HG03521 (cell line): ENCODE data around the gene SHISA7.

Source experiments
- ATAC-seq: cut with Tn5 transposase; IDR thresholded peaks from one replicate; pipeline ENCODE4 v1.9.1; 2021; ENCODE audit warnings: mild to moderate bottlenecking, moderate library complexity; ENCODE audit not compliant: unreplicated experiment

SHISA7 gene

GRCh38 chr19:55464039-55464661 lies 21.1 kb upstream of the SHISA7 start:
- ATAC-seq: no peak

DNA sequence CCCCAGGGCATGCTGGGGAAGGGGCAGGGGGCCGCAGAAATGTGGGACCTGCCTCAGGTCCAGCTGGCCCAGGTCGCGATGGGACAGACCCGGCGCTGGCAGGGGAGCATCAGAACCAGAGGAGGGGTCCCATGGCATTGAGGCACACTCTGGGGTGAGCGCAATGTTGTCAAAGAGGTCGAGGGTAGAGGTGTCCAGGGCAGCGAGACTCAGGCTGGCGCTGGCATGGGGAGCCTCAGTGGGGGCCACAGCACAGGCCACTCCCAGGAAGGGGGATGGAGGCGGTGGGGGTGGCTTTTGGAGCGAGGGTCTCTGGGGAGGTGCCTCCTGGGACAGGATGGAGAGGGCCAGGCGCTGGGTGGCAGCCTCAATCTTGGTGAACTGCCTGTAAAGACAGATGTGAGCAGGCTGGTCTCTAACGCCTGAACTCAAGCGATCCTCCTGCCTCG lies 20.5 kb upstream of the SHISA7 start:
- no peak for ATAC-seq

GRCh38 chr19:55462722-55463121 lies 19.6 kb upstream of the SHISA7 start:
- ATAC-seq: no peak

GRCh38 chr19:55461974-55462626 lies 19.0 kb upstream of the SHISA7 start:
- ATAC-seq: no peak

GRCh38 chr19:55461259-55461973 lies 18.3 kb upstream of the SHISA7 start, which contains the start of gene ISOC2:
ISOC2 (minus strand) TSS chr19:55461642; CDS start chr19:55456486, 5,156 bp downstream.
- peak; percentile 90 for ATAC-seq

- no peak for ATAC-seq
Measured at GRCh38 chr19:55460670-55461258, 17.7 kb upstream of the SHISA7 start.

DNA sequence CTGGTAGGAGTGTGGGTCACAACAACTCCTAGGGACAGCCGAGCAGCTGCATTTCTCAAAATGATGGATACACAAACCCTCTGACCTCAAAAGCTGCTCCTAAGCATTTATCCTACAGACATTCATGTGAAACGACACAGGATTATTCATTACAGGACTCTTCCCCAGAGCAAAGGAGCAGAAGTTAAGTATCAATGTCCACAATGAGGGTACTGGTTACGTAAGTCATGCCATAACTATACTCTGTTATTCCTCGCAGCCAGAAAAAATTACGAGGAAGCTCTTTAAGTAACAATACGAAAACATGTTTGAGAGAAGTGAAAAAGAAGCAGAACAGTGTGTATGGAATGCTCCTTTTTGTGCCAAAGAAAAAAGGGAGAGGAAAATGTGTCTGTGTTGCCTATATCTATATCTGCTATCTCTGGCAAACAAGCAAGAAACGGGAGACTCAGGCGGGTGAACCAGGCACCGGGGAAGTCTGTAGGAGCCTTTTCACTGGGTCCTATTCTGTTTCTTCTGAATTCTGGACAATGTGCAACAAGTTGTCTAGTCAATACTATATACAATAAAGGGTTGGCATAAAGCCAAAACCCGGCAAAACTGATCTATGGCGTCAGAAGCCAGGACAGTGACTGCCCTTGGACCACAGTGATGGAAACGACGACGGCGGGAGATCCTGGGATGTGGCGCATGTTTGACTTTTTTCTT lies 17.0 kb upstream of the SHISA7 start:
- ATAC-seq: no peak

DNA sequence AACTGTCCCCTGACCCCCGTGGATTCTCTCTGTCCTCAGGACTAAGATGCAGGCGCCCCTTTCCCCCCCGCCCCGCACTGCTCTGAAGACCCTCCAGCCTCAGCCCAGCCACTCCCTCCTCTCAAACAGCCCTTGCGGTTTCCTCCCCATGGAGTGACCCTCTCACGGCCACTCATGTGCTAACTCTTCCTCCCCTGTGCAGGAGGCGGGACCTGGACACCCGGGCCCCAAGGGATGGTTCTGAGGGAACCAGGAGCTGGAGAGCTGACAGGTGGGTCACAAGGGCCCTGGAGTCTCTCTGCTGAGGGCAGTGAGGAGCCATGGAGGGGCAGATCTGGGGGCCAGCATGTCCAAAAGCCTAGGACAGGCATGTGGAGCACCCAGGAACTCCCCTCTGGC lies 16.4 kb upstream of the SHISA7 start:
- ATAC-seq: no peak

DNA sequence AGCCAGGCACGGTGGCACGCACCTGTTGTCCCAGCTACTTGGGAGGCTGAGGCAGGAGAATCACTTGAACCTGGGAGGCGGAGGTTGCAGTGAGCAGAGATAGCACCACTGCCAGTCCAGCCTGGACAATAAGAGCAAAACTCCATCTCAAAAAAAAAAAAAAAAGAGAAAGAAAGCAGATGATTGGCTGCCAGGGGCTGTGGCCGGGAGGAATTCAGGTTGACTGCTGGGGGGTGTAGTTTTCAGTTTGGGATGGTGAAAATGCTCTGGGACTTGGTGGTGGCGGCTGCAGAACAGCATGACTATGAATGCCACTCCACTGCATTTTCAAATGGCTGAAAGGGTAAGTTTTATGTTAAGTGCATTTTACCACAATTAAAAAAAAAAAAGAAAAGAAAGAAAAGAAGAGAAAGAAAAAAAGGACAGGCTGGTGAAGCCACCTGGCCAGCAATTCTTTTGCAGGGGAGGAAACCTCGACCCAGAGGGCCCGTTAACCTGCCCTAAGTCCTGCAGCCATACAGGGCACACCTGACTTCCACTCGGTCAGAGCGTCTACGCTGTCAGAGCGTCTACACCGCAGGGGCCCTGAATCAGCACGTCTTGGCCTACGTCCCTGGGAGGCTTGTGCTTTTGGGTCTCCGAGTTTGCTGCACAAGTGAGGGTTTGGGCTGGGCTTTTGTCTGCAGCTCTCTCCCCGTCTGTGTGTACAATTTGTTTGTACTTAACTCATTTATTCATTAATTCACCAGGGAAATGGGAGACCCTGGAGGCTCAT lies 14.8 kb upstream of the SHISA7 start:
- no peak for ATAC-seq

- no peak for ATAC-seq
Measured at GRCh38 chr19:55456347-55456746, 13.2 kb upstream of the SHISA7 start.

DNA sequence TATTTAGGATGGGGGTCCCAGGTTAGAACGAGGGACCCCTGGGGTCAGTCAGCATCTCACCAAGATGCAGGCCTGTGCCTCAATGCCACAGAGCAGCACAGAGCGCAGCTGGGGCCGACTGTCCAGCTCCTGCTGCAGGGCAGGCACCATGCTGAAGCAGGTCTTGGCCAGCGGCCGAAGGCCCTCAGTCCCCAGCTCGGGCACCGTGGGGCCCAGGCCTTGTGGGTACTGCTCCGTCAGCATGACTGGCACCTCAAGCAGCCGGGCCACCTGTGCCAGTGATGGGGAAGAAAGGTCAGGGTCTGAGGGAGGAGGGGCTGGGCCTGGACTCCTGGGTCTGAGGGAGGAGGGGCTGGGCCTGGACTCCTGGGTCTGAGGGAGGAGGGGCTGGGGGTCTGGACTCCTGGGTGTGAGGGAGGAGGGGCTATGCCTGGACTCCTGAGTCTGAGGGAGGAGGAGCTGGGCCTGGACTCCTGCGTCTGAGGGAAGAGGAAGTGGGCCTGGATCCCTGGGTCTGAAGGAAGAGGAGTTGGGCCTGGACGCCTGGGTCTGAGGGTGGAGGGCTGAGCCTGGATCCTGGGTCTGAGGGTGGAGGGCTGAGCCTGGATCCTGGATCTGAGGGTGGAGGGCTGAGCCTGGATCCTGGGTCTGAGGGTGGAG lies 12.6 kb upstream of the SHISA7 start:
- ATAC-seq: no peak

DNA sequence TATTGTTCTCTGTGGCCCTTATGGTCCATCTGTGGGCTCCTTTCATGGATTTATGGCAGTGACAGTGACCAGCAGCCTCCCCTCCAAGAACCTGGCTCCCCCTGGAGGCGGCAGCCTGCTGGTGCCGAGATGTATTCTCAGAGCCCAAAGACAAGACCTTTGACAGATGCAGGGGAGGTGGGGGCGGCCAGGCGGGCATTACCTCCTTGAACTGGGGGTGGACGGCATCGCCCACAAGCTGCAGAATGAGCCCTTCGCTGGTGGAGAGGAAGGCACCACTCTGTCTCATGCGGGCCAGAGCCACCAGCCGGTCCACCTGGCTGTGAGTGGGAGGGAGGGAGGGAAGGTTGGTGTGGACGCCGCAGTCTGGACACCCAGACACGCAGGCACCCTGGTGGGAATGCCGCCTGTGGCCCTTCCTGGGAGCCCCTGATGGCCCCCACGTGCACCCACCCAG lies 11.7 kb upstream of the SHISA7 start:
- no peak for ATAC-seq

- no peak for ATAC-seq
Measured at GRCh38 chr19:55453511-55454260, 10.6 kb upstream of the SHISA7 start.

GRCh38 chr19:55452749-55453346 lies 9.7 kb upstream of the SHISA7 start:
- no peak for ATAC-seq

DNA sequence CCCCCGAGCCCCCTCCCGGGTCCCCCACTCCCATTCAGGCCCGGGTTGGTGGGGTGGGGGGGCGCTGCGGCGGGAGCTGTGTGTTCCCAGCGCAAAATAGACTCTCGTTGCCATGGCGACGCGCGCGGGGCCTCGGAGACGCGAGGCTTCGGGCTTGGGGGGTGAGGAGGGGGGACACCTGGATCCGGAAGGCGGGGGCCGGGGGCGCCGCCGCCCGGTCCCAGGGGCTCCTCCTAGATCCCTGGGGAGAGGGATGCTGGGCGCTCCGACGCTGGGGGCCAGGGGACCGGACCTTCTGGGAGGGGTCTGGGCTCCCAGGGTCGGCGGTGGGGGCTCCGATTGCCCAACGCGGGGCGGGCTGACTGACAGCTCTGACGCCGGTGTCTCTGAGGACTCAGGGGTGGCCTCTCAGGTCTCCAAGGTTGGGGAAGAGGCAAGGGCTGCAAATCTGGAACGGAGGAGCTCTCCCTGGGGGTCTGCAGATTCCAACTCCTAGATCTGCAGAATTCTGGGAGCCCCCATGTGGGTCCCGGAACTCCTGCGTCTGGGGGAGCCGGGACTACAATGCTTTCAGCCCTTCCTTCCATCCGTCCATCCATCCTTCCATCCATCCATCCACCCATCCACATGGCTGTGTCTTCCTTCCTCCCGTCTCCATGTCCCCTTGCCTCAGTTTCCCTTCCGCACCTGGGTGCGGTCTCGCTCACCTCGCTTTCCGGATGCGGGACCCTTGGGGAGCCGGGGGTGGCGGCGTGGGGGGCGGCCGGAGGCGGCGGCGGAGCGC lies 9.1 kb upstream of the SHISA7 start:
- no peak for ATAC-seq

DNA sequence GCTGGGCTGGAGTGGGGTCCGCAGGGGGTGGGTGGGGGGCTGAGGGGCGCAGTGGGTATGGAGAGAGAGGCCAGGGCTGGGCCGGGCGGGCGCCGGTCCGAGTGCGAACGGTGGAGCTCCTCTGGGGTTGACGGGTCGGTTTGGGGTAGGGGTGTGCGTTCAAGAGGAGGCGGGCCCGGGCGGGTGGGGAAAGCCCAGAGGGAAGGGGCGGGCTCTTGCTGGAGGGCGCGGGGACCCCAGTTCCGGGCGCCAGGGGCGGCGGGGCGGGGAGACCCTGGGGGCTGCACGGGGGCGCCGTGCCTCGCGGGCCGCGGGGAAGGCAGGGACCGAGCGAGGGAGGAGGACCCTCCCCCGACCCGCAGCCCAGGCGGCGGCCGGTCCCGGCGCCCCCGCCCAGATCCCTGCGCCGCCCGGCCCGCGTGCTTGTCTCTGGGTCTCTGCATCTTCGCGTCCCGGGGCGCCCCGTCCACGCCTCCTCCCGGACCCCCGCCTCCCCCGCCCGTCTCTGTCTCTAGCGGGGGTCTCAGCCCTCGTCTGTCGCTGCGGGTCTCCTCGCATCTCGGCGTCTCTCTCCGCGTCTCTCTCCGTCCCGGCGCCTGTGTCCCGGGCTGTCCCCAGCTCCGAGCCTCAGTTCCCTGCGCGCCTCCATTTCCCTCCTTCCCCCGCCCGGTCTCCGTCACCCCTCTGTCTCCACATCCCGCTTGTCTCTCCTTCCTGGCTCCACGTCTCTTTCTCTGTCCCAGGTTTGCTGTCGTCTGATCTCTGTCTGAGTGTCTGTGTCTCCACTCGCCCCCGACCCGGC lies 8.3 kb upstream of the SHISA7 start:
- ATAC-seq: no peak

DNA sequence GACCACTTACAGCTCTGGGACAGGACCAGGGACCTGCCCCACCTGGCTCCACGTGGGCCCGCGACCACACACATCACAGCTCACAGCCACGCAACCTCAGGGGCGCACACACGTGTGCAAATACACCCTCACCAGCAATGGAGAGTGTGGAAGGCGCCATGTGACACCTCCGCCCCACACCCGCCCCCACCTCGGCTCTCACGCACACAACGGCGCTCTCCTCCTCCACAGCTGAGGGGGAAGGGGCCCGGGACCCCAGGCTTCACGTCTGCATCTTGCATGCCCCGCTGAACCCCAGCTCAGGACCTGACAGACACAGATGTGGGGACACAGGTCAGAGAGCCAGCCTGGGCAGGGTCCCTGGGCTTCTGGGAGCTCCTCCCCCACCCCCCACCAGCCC lies 6.4 kb upstream of the SHISA7 start:
- no peak for ATAC-seq
